HG02759 (cell line): ENCODE measurements around the gene PRIMA1.

Experiments used
- ATAC-seq: cut with Tn5 transposase; IDR thresholded peaks from one replicate; pipeline ENCODE4 v1.9.1; 2021; ENCODE audit warnings: mild to moderate bottlenecking, moderate library complexity; ENCODE audit not compliant: unreplicated experiment

Gene PRIMA1, protein sequence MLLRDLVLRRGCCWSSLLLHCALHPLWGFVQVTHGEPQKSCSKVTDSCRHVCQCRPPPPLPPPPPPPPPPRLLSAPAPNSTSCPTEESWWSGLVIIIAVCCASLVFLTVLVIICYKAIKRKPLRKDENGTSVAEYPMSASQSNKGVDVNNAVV

GRCh38 chr14:93788293-93788542 is at the start of gene PRIMA1:
PRIMA1 (minus strand) TSS chr14:93788485; CDS start chr14:93787718, 767 bp downstream.
- ATAC-seq = no peak

DNA sequence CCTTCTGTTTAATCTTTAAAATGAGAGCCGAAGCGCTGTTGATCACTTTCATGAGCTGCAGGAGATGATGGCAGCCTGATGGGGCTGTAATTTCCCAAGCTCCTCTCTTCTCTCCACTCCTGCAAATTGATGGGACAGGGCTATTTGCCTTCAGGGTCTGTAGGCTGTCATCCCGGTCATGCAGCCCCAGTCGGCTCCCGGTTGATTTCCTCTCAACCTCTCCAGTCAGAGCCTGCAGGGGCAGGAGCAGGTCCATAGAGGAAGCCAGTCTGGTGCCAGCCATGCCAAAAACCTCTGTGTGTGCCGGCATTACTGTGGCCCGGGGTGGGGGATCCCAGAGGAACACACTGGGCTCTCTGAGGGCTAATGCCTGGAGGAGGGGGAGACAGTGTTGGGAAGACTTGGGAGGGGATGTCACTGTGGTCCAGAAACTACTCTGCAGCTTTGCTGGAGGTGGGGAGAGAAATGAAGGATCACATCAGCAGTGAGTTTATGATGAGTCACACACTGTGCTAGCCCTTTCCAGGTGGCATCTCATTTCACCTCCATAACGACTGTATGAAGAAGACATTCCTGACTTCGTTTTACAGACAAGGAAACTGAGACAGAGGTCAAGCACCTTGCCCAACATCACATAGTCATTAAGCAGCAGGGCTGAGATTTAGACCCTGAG is 46.5 kb upstream of the PRIMA1 start:
- no peak for ATAC-seq

- no peak for ATAC-seq
Observed at GRCh38 chr14:93832665-93833064, 44.4 kb upstream of the PRIMA1 start.

GRCh38 chr14:93832081-93832480 is 43.8 kb upstream of the PRIMA1 start:
- no peak for ATAC-seq

DNA sequence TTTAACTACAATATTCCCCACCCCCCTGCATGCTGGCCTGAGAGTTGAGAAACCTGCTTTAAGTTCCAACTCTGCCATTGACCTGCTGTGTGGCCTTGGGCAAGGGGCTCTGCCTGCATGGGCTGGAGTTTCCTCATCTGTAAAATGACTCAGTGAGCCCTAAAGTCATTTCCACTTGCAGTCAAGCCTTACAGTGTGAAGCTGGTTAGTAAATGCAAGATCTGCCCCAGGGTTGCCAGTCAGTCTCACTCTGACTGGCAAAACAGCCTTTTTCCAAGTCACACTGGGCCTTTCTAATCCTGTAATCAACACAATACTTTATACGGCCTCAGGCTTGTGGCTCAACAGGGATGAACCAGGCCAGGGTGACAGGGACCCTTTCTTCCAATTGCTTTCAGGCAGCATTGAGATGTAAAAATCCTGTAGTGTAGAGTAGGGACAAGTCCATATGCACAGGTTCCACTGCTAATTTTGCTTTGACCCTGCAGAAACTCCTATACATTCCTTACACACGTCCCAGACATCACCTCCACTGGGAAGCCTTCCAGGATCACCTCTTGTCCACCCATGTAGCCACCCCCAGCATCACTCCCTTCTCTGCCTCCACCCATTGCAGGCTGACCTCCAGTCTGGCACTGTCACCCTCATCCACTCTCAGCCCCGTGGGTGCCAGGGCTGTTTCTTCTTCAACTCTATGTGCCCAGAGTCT is 42.6 kb upstream of the PRIMA1 start:
- no peak for ATAC-seq

DNA sequence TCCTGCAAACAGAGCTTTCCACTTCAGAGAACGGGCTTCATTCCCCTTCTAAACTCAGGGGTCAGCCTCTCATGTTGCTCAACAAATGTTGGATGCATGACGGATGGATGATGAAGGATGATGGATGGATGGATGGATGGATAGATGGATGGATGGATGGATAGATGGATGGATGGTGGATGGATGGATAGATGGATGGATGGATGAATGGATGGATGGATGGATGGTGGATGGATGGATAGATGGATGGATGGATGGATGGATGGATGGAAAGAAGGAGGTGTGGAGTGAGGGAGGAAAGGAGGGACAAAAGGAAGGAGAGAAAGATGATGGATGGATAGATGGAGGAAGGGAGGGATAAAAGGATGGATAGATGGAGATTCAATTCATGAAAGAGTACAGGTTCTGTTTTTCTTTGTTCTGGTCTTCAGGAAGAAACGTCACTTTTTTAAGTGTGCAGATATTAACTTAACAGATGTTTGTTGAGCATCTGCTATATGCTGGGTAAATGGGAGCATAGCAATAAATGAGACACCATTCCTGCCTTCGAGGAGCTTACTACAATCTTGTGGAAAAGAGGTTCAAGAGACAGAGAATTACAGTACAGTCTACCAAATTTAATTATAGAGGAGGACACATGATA is 41.7 kb upstream of the PRIMA1 start:
- ATAC-seq = no peak

- ATAC-seq = no peak
Observed at GRCh38 chr14:93825235-93825553, 36.9 kb upstream of the PRIMA1 start.

GRCh38 chr14:93824518-93825234 is 36.4 kb upstream of the PRIMA1 start:
- no peak for ATAC-seq

GRCh38 chr14:93824076-93824475 is 35.8 kb upstream of the PRIMA1 start:
- ATAC-seq = no peak

- no peak for ATAC-seq
Observed at GRCh38 chr14:93821051-93821450, 32.8 kb upstream of the PRIMA1 start.

DNA sequence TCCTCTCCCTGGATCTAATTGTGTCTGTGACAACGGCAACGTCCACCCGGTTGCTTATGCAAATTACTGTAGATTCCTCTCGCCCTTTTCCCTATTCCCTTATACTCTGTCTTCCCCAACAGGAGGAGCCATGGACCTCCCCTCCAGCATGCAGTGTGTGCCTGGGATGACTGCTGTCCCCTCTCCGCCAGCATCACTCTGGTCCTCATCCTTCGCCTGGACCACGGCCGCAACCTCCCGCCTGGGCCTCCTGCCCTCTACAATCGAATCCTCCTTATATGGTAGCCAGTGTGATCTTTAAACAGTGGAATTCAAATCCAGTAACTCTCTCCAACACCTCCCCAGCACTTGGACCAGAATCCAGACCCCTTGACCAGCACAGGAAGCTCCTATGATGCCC is 30.6 kb upstream of the PRIMA1 start:
- ATAC-seq = no peak

- no peak for ATAC-seq
Observed at GRCh38 chr14:93811676-93812075, 23.4 kb upstream of the PRIMA1 start.

DNA sequence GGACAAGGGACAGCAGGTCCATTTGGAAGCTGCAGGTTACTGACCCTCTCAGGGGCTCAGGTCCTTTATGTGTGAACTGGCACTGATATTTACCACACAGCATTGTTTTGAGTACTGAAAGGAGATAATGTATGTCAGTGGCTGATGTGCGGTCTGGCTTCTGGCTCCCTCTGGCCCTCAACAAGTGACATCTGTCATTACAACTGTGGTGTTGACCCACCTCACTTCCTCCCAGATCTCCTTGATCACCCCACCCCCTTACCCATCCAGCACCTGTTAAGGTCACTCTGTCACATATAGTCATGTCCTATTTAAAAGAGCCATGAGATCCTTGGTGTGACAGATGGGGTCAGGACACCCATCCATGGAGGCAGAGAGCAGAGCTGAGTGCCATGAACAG is 22.7 kb upstream of the PRIMA1 start:
- ATAC-seq = no peak

- peak; percentile 69 for ATAC-seq
Observed at GRCh38 chr14:93809491-93810420, 21.5 kb upstream of the PRIMA1 start.

- ATAC-seq = no peak
Observed at GRCh38 chr14:93804654-93805053, 16.4 kb upstream of the PRIMA1 start.

DNA sequence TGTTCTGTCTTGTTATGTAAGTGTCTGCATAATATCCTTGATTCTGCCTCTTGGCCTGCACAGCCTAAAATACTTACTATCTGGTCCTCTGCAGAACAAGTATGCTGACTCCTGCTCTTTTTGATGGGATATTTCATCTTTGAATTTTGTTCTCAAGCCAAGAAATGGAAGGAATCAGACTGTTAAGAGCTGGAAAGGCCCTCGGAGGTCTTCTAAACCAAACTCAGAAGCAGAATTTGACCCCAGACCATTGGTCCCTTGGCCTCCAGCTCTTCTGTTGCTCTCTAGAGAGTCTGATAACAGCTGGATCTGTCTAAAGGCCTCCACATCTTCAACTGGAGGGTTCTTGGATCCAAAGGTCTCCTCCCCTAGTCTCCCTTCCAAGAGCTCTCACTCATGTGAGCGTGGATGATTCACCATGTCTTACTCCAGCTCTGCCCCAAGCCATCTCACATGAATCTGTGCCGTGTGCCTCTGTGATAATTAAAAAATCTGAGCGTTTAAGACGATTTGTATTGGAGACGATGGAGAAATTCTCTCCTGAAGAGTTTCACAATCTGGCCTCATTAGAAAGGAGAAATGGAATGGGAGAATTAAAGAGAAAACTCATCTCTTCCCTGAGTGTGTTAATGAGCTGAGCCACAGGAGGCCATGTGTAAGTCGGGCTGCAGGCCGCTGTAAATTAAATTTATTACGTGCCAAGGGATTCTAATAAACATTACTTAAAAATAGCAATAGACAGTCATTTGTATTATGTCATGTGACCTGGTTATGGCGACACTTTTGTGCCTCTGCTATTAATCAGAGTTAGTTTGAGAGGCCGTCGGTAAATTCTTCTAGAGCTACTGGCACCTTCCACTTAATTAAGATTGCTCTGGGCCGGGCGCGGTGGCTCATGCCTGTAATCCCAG is 15.4 kb upstream of the PRIMA1 start:
- ATAC-seq = no peak

DNA sequence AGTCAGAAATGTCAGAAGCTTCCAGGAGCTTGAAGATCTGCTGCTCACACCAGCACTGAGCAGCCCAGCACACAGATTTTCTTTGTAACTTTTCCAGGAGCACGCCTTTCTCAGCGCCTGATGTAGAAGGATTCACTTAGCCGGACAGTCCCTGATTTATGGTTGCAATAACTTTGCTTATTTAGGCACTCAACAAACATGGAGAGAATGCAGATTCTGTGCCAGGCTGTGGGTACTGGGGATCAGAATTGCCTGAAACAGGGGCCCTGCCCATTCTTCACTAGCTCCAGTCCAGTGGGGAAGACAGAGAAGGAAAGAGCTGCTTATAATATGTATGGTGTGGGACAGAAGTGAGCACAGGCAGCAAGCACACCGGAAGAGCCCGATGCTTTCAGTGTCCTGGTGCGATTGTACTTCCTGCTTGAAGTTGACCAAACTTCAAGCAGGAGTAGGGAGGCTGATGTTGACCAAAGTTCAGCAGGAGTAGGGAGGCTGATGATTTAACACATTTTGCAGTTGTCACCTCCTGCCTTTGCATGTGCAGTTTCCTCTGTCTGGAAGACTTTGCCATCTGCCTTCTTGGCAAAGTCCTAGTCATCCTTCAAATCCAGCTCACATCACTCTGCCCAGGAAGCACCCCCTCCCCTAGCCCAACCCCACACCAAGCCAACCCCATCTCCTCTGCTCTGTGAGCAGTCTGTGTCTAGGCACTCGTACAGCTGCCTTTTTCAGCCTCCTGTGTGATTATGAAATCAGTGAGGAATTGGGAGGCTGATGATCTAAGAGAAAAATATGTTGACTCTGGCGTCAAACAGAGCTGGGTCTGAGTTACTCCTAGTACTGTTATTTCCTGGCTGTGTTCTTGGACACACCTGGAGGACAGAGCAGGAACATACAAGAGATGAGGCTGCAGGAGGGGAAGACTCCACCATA is 12.0 kb upstream of the PRIMA1 start:
- no peak for ATAC-seq

DNA sequence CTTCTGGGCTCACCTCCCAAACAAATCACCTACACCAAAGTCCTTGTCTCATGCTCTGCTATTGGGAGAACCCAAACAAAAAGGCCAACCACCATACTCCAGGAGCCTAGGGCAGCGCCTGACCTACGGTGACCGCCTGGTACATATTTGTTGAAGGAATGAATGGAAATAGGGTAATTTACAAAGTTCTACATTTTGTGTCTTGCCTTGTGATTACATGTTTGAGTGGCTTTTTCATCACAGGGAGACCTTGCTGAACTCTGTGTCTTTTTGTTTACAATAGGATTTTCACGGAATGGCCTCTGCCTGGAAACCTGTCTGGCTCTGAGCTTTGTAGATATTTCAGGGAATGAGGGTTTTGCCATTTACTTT is 11.3 kb upstream of the PRIMA1 start:
- ATAC-seq = no peak

- ATAC-seq = no peak
Observed at GRCh38 chr14:93797536-93797935, 9.3 kb upstream of the PRIMA1 start.
